PFSK-1 (cell line): ENCODE data around the gene GTPBP6.

Experiments used
- SIN3A ChIP-seq: IDR thresholded peaks from 2 replicates; pipeline ENCODE4 v1.6.1; 2012; ENCODE audit warnings: mild to moderate bottlenecking, low read length, moderate library complexity, borderline replicate concordance; ENCODE audit not compliant: insufficient read depth
- TAF1 ChIP-seq: IDR thresholded peaks from 2 replicates; pipeline ENCODE4 v1.6.1; 2012; ENCODE audit warnings: low read length, control low read depth, borderline replicate concordance; ENCODE audit not compliant: insufficient read depth
- TF ChIP-seq, protein P1 (sequence below), 2 experiments: IDR thresholded peaks; 2 replicates each; pipeline versions ENCODE4 v1.6.1 to v1.8.0; 2011 to 2012; ENCODE audit warnings: low read depth in 2 of 2, low read length in 2 of 2, control low read depth in 1 of 2, inconsistent platforms in 1 of 2, mild to moderate bottlenecking in 1 of 2, moderate library complexity in 1 of 2; ENCODE audit not compliant: insufficient read depth in 1 of 2

DNA sequence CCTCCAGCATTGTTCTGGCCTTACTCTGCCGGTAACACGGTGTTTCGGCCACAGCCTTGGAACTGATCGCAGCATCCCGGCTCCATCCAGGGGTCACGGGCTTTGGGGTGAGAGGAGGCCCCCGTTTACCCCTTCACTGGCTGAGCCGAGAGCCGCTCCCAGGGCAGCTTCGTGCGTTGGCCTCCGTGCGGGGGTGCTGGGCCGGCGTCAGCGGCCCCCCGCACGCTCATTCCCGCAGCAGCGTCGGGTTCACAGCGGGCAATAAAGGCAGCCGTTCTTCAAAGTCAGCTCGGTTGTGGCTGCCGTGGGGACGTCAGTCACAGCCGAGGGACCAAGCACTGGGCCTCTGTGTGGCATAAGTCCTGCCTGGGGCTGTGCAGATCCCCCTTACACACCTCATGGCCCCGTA is 62.7 kb downstream of the GTPBP6 start:
- TF ChIP-seq TAF1 (no peak), SIN3A (no peak)
- TF ChIP-seq, protein P1, sequence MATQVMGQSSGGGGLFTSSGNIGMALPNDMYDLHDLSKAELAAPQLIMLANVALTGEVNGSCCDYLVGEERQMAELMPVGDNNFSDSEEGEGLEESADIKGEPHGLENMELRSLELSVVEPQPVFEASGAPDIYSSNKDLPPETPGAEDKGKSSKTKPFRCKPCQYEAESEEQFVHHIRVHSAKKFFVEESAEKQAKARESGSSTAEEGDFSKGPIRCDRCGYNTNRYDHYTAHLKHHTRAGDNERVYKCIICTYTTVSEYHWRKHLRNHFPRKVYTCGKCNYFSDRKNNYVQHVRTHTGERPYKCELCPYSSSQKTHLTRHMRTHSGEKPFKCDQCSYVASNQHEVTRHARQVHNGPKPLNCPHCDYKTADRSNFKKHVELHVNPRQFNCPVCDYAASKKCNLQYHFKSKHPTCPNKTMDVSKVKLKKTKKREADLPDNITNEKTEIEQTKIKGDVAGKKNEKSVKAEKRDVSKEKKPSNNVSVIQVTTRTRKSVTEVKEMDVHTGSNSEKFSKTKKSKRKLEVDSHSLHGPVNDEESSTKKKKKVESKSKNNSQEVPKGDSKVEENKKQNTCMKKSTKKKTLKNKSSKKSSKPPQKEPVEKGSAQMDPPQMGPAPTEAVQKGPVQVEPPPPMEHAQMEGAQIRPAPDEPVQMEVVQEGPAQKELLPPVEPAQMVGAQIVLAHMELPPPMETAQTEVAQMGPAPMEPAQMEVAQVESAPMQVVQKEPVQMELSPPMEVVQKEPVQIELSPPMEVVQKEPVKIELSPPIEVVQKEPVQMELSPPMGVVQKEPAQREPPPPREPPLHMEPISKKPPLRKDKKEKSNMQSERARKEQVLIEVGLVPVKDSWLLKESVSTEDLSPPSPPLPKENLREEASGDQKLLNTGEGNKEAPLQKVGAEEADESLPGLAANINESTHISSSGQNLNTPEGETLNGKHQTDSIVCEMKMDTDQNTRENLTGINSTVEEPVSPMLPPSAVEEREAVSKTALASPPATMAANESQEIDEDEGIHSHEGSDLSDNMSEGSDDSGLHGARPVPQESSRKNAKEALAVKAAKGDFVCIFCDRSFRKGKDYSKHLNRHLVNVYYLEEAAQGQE (IDR thresholded peaks at IDR 0.05; ENCODE audit: insufficient read depth in 1 of 2, low read depth in 2 of 2, low read length in 2 of 2), result no peak
